ENCODE data around the gene LY86. TPM values are rescaled to one million over a fixed set of nuclear protein-coding genes. Genes with fewer than 3 reads are reported as not detected.

LY86 gene
- total and polyA plus RNA-seq, 9 of the 15 experiments (the other 6 are each of a cell fraction or from before 2014, with no cell fraction given) = 0.08 to 0.20 TPM; not detected in 7

GRCh38 chr6:6557886-6558285 lies 30.6 kb upstream of the LY86 start:
- in situ Hi-C loops (cut with MboI) (no loop called here), intact Hi-C loops (cut with micrococcal nuclease) (loop anchor here (1.0 to 10.0 kb wide), 4 partner anchors 89 to 699 kb away; no protein-coding TSS in a partner anchor)
- Histone ChIP-seq H3K9me3 (replicated peaks; ENCODE audit: control insufficient read depth, insufficient read depth, low read depth, low read length) (no peaks in the 10 kb centered on the region), H3K4me1 (replicated peaks in 1 of 2; ENCODE audit: control insufficient read depth in 2 of 2, insufficient read depth in 2 of 2, low read length in 2 of 2) (peaks cover 0 to 3% of the 10 kb centered on the region in 2 experiments; a peak in 1 of 5 replicates), H3K36me3 (ENCODE audit: control insufficient read depth, insufficient read depth, low read length) (no peaks in the 10 kb centered on the region), H3K27ac (ENCODE audit: extremely low read depth, low read depth, low read length) (no peak overlapping the region), H4K20me1 (replicated peaks; ENCODE audit: control insufficient read depth, insufficient read depth, low read length) (no peaks in the 10 kb centered on the region), H3K9ac (ENCODE audit: insufficient read depth in 1 of 2, low read depth in 2 of 2, low read length in 2 of 2) (no peak overlapping the region), H3K27me3 (ENCODE audit: control insufficient read depth in 2 of 2, insufficient read depth in 2 of 2, low read length in 2 of 2) (peaks cover 3 to 27% of the 10 kb centered on the region in 2 experiments; a peak in 3 of 5 replicates), H3K9me1 (ENCODE audit: control insufficient read depth, insufficient read depth, low read length) (no peaks in the 10 kb centered on the region), H3K4me3 (no peak overlapping the region), H3K4me2 (ENCODE audit: insufficient read depth, low read length) (no peak overlapping the region), H3K79me2 (ENCODE audit: control insufficient read depth, insufficient read depth, low read length) (no peaks in the 10 kb centered on the region), H2AFZ (ENCODE audit: low read depth, low read length) (no peak overlapping the region)
- ATAC-seq (no peak), DNase-seq (ENCODE audit: extremely low read depth in 1 of 4, low spot score in 3 of 4) (no peak), FAIRE-seq (no peak)
- BruUV-seq (replicated peaks) = no TSS peak
- 1% methylated on average over 7 of the region's 7 CpGs for WGBS (ENCODE audit: insufficient coverage, low coverage, missing lambda C conversion rate)
- POLR2A ChIA-PET = no interaction called here
- CTCF ChIA-PET (ENCODE audit: low intra/inter-chr PET ratio) = no interaction called here
- TF ChIP-seq CEBPG (CRISPR knock-in tag; IDR thresholded peaks at IDR 0.05) (no peak), CEBPG (tag; conservative IDR thresholded peaks at IDR 0.05 in 1 of 2, IDR thresholded peaks at IDR 0.05 in 1 of 2) (peak; percentile 37 to 87; a peak in 3 of 4 replicates), ZBED1 (IDR thresholded peaks at IDR 0.05) (no peak), TBP (optimal IDR thresholded peaks at IDR 0.05; ENCODE audit: low read depth, low read length) (no peak), RBM22 (IDR thresholded peaks at IDR 0.05; ENCODE audit: low read depth, low read length, poor library complexity, severe bottlenecking) (no peak), MCM7 (IDR thresholded peaks at IDR 0.05) (no peak), HNRNPUL1 (IDR thresholded peaks at IDR 0.05; ENCODE audit: low read length) (no peak), SP1 (CRISPR knock-in tag; IDR thresholded peaks at IDR 0.05) (no peak), VEZF1 (CRISPR knock-in tag; IDR thresholded peaks at IDR 0.05) (peak; percentile 38; the same call in 1 of the 2 replicates), ZNF584 (CRISPR knock-in tag; IDR thresholded peaks at IDR 0.05; ENCODE audit: low read depth) (no peak), RHOXF2B (CRISPR knock-in tag; conservative IDR thresholded peaks at IDR 0.05) (no peak), PRMT5 (CRISPR knock-in tag; IDR thresholded peaks at IDR 0.05) (no peak), ZBTB34 (CRISPR knock-in tag; IDR thresholded peaks at IDR 0.05) (no peak), BRD4 (IDR thresholded peaks at IDR 0.05) (no peak), RCOR1 (IDR thresholded peaks at IDR 0.05; ENCODE audit: borderline replicate concordance in 1 of 2, low read depth in 2 of 2, low read length in 2 of 2) (no peak), ARID1B (IDR thresholded peaks at IDR 0.05) (no peak), HDAC1 (IDR thresholded peaks at IDR 0.05) (no peak), THAP7 (CRISPR knock-in tag; IDR thresholded peaks at IDR 0.05) (no peak), ERF (CRISPR knock-in tag; IDR thresholded peaks at IDR 0.05) (no peak), BACH1 (tag; IDR thresholded peaks at IDR 0.05) (no peak), THRB (CRISPR knock-in tag; conservative IDR thresholded peaks at IDR 0.05) (peak; percentile 42; the same call in 1 of the 2 replicates), SMARCE1 (IDR thresholded peaks at IDR 0.05) (no peak)
